ENCODE data around the gene DUSP19. TPM values are rescaled to one million over a fixed set of nuclear protein-coding genes. Genes with fewer than 3 reads are reported as not detected.

The DUSP19 gene
- total and polyA plus RNA-seq, 2 of the 8 experiments (the other 6 are each of a cell fraction or from before 2014, with no cell fraction given): 0.73 to 2.3 TPM

DNA sequence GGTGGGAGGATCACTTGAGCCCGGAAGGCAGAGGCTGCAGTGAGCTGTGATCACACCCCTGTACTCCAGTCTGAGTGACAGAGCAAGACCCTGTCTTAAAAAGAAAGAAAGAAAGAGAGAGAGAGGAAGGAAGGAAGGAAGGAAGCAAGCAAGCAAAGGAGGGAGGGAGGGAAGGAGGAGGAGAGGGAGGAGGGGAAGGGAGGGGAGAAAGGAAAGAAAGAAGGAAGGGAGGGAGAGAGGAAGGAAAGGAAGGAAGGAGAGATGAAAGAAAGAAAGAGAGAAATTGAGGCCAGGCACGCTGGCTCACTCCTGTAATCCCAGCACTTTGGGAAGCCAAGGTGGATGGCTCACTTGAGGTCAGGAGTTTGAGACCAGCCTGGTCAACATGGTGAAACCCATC, 37.9 kb upstream of the DUSP19 start:
- Histone ChIP-seq H3K4ac (replicated peaks; ENCODE audit: insufficient read length, low read depth, low read length) (no peak overlapping the region), H3K14ac (ENCODE audit: insufficient read length) (no peak overlapping the region), H3K79me1 (ENCODE audit: low read depth, low read length) (no peaks in the 10 kb centered on the region), H3K4me3 (ENCODE audit: extremely low read depth in 1 of 4, insufficient read depth in 2 of 4, low read depth in 3 of 4, low read length in 4 of 4) (no peak overlapping the region), H3K79me2 (ENCODE audit: control insufficient read depth in 1 of 2, insufficient read depth in 2 of 2, low read length in 2 of 2) (peaks cover 11 to 20% of the 10 kb centered on the region in 2 experiments; a peak in 3 of 4 replicates), H3K36me3 (ENCODE audit: control insufficient read depth in 2 of 4, insufficient read depth in 4 of 4, low read length in 3 of 4) (no peaks in the 10 kb centered on the region), H2BK5ac (ENCODE audit: low read depth, low read length) (no peak overlapping the region), H3K4me2 (ENCODE audit: insufficient read depth in 1 of 2, low read depth in 2 of 2, low read length in 2 of 2) (no peak overlapping the region), H3K9me3 (ENCODE audit: insufficient read depth in 2 of 2, low read depth in 1 of 2, low read length in 1 of 2) (no peaks in the 10 kb centered on the region), H4K8ac (ENCODE audit: extremely low read depth, insufficient read depth, low read length) (no peak overlapping the region), H3K23ac (ENCODE audit: insufficient read length) (no peak overlapping the region), H2AFZ (ENCODE audit: low read length) (no peak overlapping the region), H2BK120ac (replicated peaks; ENCODE audit: low read depth, low read length) (no peak overlapping the region), H3K27me3 (replicated peaks in 1 of 4; ENCODE audit: control insufficient read depth in 3 of 4, extremely low read depth in 1 of 4, insufficient read depth in 3 of 4, low read length in 3 of 4) (no peaks in the 10 kb centered on the region), H3K23me2 (ENCODE audit: low read depth, low read length) (peaks cover 6% of the 10 kb centered on the region; the same call in 1 of the 2 replicates), H3K56ac (replicated peaks; ENCODE audit: insufficient read length, low read depth, low read length) (no peak overlapping the region), H3K27ac (ENCODE audit: low read depth, low read length) (no peak overlapping the region), H2AK5ac (ENCODE audit: low read depth, low read length) (no peak overlapping the region), H3K4me1 (replicated peaks in 1 of 4; ENCODE audit: control insufficient read depth in 3 of 4, insufficient read depth in 4 of 4, low read length in 3 of 4) (peaks cover 0 to 3% (median 0%) of the 10 kb centered on the region in 4 experiments; a peak in 2 of 7 replicates), H3K9ac (replicated peaks in 1 of 4; ENCODE audit: extremely low read depth in 1 of 4, low read depth in 3 of 4, low read length in 3 of 4) (no peak overlapping the region), H2BK15ac (ENCODE audit: low read length) (no peak overlapping the region), H3K18ac (ENCODE audit: extremely low read depth, low read length) (no peak overlapping the region), H4K91ac (replicated peaks; ENCODE audit: insufficient read length, low read length) (no peak overlapping the region), H4K5ac (ENCODE audit: insufficient read length, low read depth, low read length) (no peak overlapping the region), H2BK20ac (ENCODE audit: low read length) (no peak overlapping the region), H4K20me1 (replicated peaks in 1 of 2; ENCODE audit: control insufficient read depth in 1 of 2, insufficient read depth in 2 of 2, low read length in 2 of 2) (no peaks in the 10 kb centered on the region), H2BK12ac (ENCODE audit: low read depth, low read length) (no peak overlapping the region)
- CTCF ChIA-PET (ENCODE audit: partially characterized antibody): interaction anchor here (0.8 to 2.9 kb wide), 3 partner anchors 15 to 280 kb away, joined by 3 to 9 read pairs (median 4); no protein-coding TSS in a partner anchor
- POLR2A ChIA-PET (ENCODE audit: partially characterized antibody): no interaction called here
- 94% methylated on average over 2 of the region's 2 CpGs; no CpG with 5 or more reads in 1 of the 2 experiments for WGBS, 2 experiments (ENCODE audit: extremely low coverage in 1 of 2, insufficient coverage in 1 of 2, insufficient read length in 1 of 2, insufficient replicate concordance in 2 of 2, low coverage in 1 of 2, low lambda C conversion rate in 2 of 2, missing lambda C conversion rate in 1 of 2)
- no peak for FAIRE-seq
- no peak for DNase-seq (ENCODE audit: low read depth in 1 of 2, low spot score in 2 of 2)
- no peak for TF ChIP-seq NRF1 (IDR thresholded peaks at IDR 0.05; ENCODE audit: low read depth, low read length)
- TF ChIP-seq KDM5A (IDR thresholded peaks at IDR 0.05; ENCODE audit: low read length): no peak
- TF ChIP-seq CHD1 (IDR thresholded peaks at IDR 0.05; ENCODE audit: low read depth, low read length): no peak
- no peak for TF ChIP-seq CTBP2 (IDR thresholded peaks at IDR 0.05; ENCODE audit: borderline replicate concordance, insufficient read depth, insufficient read length, low read length)
- TF ChIP-seq SAP30 (IDR thresholded peaks at IDR 0.05; ENCODE audit: insufficient read depth, insufficient replicate concordance, low read length): no peak
